Transverse colon (tissue), 3 donors: ENCODE results near the gene SLMAP.

ENCODE experiments used
- CTCF ChIP-seq, 5 experiments: fragments of 200-600 bp in 3 of 5; fragments of 450-650 bp in 2 of 5; sonication (generic) in 3 of 5; IDR thresholded peaks; 1 replicate in 2 of 5; 2 replicates in 3 of 5; pipeline ENCODE4 v1.5.1; 2016 to 2017; ENCODE audit warnings: antibody characterized with exemption in 5 of 5, inconsistent platforms in 3 of 5, mild to moderate bottlenecking in 2 of 5, moderate library complexity in 1 of 5
- POLR2A ChIP-seq: fragments of 450-650 bp; IDR thresholded peaks from one replicate; pipeline ENCODE4 v1.6.1; 2016; ENCODE audit warnings: antibody characterized with exemption, mild to moderate bottlenecking, moderate library complexity

DNA sequence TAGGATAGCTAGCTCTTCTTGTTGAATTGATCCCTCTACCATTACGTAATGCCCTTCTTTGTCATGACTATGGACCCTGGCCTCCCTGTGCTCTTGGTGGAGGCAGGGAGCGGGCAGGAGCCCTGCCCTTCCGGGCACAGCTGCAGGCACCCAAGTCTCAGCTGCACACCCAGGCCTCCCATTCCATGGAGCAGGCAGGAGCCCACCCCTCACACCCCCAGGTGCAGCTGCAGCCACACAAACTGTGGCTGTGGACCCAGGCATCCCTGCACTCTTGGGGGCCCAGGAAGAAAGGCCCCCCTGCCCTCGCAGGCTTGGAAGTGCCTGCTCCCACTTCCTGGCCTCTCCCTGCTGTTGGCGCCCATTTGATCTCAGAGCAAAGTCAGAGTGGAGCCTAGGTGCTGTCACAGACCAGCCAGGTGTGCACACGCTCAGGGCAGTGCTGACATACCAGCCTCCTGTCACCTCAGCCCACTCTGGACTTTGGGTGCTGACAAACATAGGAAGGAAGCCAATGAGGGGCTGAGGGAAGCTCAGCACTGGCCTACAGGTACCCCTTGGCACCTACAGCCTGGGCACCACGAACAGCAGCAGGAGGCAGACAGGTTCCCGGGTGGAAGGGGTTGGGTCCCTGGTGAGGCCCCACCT is 53.0 kb downstream of the SLMAP start:
- TF ChIP-seq CTCF (IDR thresholded peaks at IDR 0.05), result no peak
- TF ChIP-seq POLR2A, result no peak
